CD4-positive, alpha-beta T cell (primary cell): ENCODE measurements around the gene TMPRSS9. TPM values are rescaled to one million over a fixed set of nuclear protein-coding genes. Genes with fewer than 3 reads are reported as not detected.

Experiments used
- ATAC-seq: fragments of 200-7000 bp; cut with Tn5 transposase; one replicate; pipeline ENCODE4 v1.10.0; 2022; ENCODE audit warnings: mild to moderate bottlenecking; ENCODE audit not compliant: poor library complexity
- CTCF ChIA-PET: fragments of 350-600 bp; sonication (Branson Sonifier 250); formaldehyde crosslinking; loops from one replicate; lab custom pipeline; 2021; ENCODE audit warnings: antibody characterized with exemption, inconsistent platforms; lab: Charles Lee
- POLR2A ChIA-PET: fragments of 350-600 bp; sonication (Branson Sonifier 250); formaldehyde crosslinking; loops from one replicate; lab custom pipeline; 2021; ENCODE audit warnings: antibody characterized with exemption, inconsistent platforms; lab: Charles Lee
- DNase-seq, 14 experiments: peaks; one replicate each; pipeline ENCODE4 v3.0.0-alpha.2; 2013 to 2020; ENCODE audit warnings: mixed read lengths in 2 of 14
- H3K27ac ChIP-seq, 2 donors: one replicate each; pipeline versions ENCODE4 v1.5.1 to v1.7.0; 2013; ENCODE audit warnings: low read length in 2 of 2, low read depth in 1 of 2, mild to moderate bottlenecking in 1 of 2
- H3K27me3 ChIP-seq, 2 experiments: 1 replicate in 1 of 2; 2 replicates in 1 of 2; pipeline versions ENCODE4 v1.6.1 to v1.7.0; 2013; ENCODE audit warnings: low read length in 2 of 2, control low read depth in 1 of 2, mild to moderate bottlenecking in 1 of 2, moderate library complexity in 1 of 2; ENCODE audit not compliant: insufficient read depth in 2 of 2, control insufficient read depth in 1 of 2
- H3K36me3 ChIP-seq: one replicate; pipeline ENCODE4 v1.6.1; 2013; ENCODE audit warnings: low read length, control low read depth; ENCODE audit not compliant: insufficient read depth
- H3K4me1 ChIP-seq: one replicate; pipeline ENCODE4 v1.6.1; 2013; ENCODE audit warnings: low read length, control low read depth; ENCODE audit not compliant: insufficient read depth
- H3K4me3 ChIP-seq: one replicate; pipeline ENCODE4 v1.5.1; 2013; ENCODE audit warnings: mild to moderate bottlenecking, low read length, moderate library complexity
- H3K9me3 ChIP-seq, 2 experiments: 1 replicate in 1 of 2; 2 replicates in 1 of 2; pipeline versions ENCODE4 v1.6.1 to v1.7.0; 2013; ENCODE audit warnings: low read length in 2 of 2, mild to moderate bottlenecking in 2 of 2, control low read depth in 1 of 2, moderate library complexity in 1 of 2; ENCODE audit not compliant: control insufficient read depth in 1 of 2, insufficient read depth in 1 of 2
- H3K27ac Mint-ChIP-seq: one replicate; pipeline ENCODE4 v1.8.0; 2020; ENCODE audit warnings: mixed read lengths
- H3K27me3 Mint-ChIP-seq: one replicate; pipeline ENCODE4 v1.8.0; 2021; ENCODE audit warnings: mixed read lengths
- H3K36me3 Mint-ChIP-seq: one replicate; pipeline ENCODE4 v1.8.0; 2021; ENCODE audit warnings: low read depth, mixed read lengths
- H3K4me1 Mint-ChIP-seq: one replicate; pipeline ENCODE4 v1.8.0; 2021; ENCODE audit warnings: low read depth, mixed read lengths
- H3K4me3 Mint-ChIP-seq: one replicate; pipeline ENCODE4 v1.8.0; 2020; ENCODE audit warnings: mild to moderate bottlenecking, mixed read lengths
- H3K9me3 Mint-ChIP-seq: one replicate; pipeline ENCODE4 v1.8.0; 2020; ENCODE audit warnings: mixed read lengths
- intact Hi-C, 2 experiments: fragments of 100-400 bp; cut with DNase I in 1 of 2; cut with micrococcal nuclease in 1 of 2; formaldehyde crosslinking; loops; one replicate each; pipeline versions ENCODE4 v1.15.1 to v1.9.0; 2023 to 2025; cut with DNase I, micrococcal nuclease
- polyA plus RNA-seq, 2 donors: library from polyadenylated mRNA; unstranded; fragments of 120-200 nt; gene quantifications; one replicate each; pipeline ENCODE4 v1.2.1, GENCODE V29; 2013
- total RNA-seq, 174 experiments: library from RNA in 2 of 174; stranded (reverse) in 2 of 174; gene quantifications; one replicate each; pipeline ENCODE4 v1.2.3 and lab custom pipeline; 2021 to 2026
- TF ChIP-seq, protein P1 (sequence below): fragments of 200-600 bp; IDR thresholded peaks from one replicate; pipeline ENCODE4 v1.8.0; 2022; ENCODE audit warnings: antibody characterized with exemption, mild to moderate bottlenecking

Gene TMPRSS9
- total RNA-seq (not detected), total RNA-seq (lab: John Stamatoyannopoulos, UW) (0 to 0.72 (median 0) reads per million in 172 experiments)
- polyA plus RNA-seq (2013, experiment 1 of 2): 0.11 TPM
- 0.37 TPM for polyA plus RNA-seq (2013, experiment 2 of 2)

DNA sequence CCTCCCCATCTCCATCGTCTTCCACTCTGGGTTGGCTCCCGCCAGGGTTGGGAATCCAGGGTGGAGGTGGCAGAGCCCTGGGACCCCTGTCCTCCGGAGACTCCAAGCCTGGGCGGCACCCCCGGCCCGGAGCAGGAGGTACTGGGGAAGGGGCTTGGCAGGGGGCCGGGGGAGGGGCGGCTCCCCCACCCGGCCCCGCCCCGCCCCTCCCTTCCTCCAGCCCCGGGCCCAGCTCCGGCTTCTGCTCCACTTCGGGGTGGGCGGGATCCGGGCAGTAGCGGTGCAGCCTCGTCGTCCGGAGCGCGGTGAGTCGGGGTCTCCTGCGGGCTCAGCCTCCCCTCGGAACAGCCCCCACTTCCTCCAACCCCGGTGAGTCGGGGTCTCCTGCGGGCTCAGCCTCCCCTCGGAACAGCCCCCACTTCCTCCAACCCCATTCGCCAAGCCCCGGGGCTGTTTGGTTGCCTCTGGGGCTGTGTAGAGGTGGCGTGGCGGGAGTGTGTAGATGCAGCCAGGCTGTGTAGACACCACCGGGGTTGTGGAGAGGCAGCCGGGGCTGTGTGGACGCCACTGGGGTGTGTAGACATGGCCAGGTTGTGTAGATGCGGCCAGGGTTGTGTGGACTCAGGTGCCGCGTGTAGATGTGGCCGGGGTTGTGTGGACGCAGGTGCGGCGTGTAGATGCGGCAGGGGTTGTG lies at the start of gene TMPRSS9:
Gene TMPRSS9 (plus strand): TSS at position 274 of the 694 bp plus-strand sequence. CDS start 29,521 bp downstream, outside the sequence.
- TF ChIP-seq, protein P1, sequence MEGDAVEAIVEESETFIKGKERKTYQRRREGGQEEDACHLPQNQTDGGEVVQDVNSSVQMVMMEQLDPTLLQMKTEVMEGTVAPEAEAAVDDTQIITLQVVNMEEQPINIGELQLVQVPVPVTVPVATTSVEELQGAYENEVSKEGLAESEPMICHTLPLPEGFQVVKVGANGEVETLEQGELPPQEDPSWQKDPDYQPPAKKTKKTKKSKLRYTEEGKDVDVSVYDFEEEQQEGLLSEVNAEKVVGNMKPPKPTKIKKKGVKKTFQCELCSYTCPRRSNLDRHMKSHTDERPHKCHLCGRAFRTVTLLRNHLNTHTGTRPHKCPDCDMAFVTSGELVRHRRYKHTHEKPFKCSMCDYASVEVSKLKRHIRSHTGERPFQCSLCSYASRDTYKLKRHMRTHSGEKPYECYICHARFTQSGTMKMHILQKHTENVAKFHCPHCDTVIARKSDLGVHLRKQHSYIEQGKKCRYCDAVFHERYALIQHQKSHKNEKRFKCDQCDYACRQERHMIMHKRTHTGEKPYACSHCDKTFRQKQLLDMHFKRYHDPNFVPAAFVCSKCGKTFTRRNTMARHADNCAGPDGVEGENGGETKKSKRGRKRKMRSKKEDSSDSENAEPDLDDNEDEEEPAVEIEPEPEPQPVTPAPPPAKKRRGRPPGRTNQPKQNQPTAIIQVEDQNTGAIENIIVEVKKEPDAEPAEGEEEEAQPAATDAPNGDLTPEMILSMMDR: no peak
- peaks cover 10% of the 10 kb centered on the region for H3K4me1 ChIP-seq
- DNase-seq (no peak), ATAC-seq (no peak)
- no peaks in the 10 kb centered on the region for H3K36me3 Mint-ChIP-seq
- peaks cover 12% of the 10 kb centered on the region for H3K27me3 Mint-ChIP-seq
- peaks cover 6% of the 10 kb centered on the region for H3K4me1 Mint-ChIP-seq
- H3K27ac ChIP-seq: no peak within 1 kb of the TSS
- peaks cover 0 to 8% of the 10 kb centered on the region in 2 experiments for H3K9me3 ChIP-seq
- POLR2A ChIA-PET: no interaction called here
- H3K27ac Mint-ChIP-seq: no peak within 1 kb of the TSS
- no peak within 1 kb of the TSS for H3K4me3 Mint-ChIP-seq
- no peaks in the 10 kb centered on the region for H3K9me3 Mint-ChIP-seq
- no peaks in the 10 kb centered on the region for H3K36me3 ChIP-seq
- peaks cover 16 to 19% of the 10 kb centered on the region in 2 experiments for H3K27me3 ChIP-seq
- CTCF ChIA-PET: no interaction called here
- intact Hi-C loops: no loop called here
- H3K4me3 ChIP-seq: no peak within 1 kb of the TSS

DNA sequence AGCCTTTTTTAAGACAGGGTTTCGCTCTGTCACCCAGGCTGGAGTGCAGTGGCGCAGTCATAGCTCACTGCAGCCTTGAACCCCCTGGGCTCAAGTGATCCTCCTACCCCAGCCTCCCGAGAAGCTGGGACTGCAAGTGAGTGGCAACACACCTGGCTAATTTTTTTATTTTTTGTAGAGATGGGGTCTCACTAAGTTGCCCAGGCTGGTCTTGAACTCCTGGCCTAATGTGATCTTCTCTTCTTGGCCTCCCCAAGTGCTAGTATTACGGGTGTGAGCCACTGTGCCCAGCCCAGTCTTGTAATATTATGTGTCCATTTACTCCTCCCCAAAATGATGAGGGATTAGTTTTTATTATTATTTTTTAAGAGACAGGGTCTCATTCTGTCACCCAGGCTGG lies 49.0 kb upstream of the TMPRSS9 start:
- ATAC-seq (no peak), DNase-seq (no peak)
- Mint-ChIP-seq H3K4me1 (peaks cover 5% of the 10 kb centered on the region), H3K36me3 (no peaks in the 10 kb centered on the region), H3K27ac (no peak overlapping the region), H3K27me3 (peaks cover 66% of the 10 kb centered on the region), H3K4me3 (no peak overlapping the region), H3K9me3 (peaks cover 6% of the 10 kb centered on the region)
- intact Hi-C loops: no loop called here
- ChIA-PET CTCF (no interaction called here), POLR2A (no interaction called here)
- peaks cover 56 to 66% of the 10 kb centered on the region in 2 experiments for H3K27me3 ChIP-seq
- peaks cover 16 to 46% of the 10 kb centered on the region in 2 experiments for H3K9me3 ChIP-seq
- H3K4me1 ChIP-seq: peaks cover 16% of the 10 kb centered on the region
- no peak overlapping the region for H3K27ac ChIP-seq
- TF ChIP-seq, protein P1: no peak
- H3K4me3 ChIP-seq: no peak overlapping the region
- H3K36me3 ChIP-seq: no peaks in the 10 kb centered on the region

DNA sequence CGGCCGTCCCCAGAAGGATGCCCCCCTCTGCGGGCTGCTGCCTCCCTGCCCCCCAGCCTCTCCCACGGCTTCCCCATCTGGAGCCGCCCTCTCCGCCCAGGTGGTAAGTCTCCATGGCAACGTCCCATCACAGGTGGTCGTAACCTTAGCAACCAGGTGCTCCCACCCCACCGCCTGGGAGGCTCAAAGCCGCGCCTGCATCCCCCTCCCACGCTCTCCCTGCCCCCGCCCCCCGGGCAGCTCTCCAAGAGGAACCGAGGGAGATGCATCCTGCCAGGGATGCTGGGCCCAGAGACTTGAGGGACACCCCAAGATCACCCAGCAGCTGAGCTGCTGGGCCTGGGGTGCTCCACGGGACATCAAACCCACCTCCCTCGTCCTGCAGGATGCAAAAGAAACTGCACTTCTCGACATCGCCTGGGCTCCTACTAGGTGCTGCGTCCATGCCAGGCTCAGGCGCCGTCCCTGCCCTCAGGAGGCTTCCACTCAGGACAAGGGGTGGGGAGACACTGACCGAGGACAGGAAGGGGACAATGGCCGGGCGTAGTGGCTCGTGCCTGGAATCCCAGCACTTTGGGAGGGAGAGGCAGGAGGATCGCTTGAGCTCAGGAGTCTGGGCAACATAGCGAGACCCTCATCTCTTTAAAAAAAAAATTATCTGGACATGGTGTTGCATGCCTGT lies 47.1 kb upstream of the TMPRSS9 start:
- intact Hi-C loops: no loop called here
- Mint-ChIP-seq H3K27me3 (peaks cover 57% of the 10 kb centered on the region), H3K4me1 (peaks cover 5% of the 10 kb centered on the region), H3K9me3 (peaks cover 6% of the 10 kb centered on the region), H3K27ac (no peak overlapping the region), H3K36me3 (no peaks in the 10 kb centered on the region), H3K4me3 (no peak overlapping the region)
- Histone ChIP-seq H3K27ac (no peak overlapping the region), H3K9me3 (peaks cover 16 to 37% of the 10 kb centered on the region in 2 experiments), H3K4me3 (no peak overlapping the region), H3K4me1 (peaks cover 13% of the 10 kb centered on the region), H3K27me3 (peaks cover 39 to 49% of the 10 kb centered on the region in 2 experiments), H3K36me3 (no peaks in the 10 kb centered on the region)
- POLR2A ChIA-PET: no interaction called here
- CTCF ChIA-PET: no interaction called here
- TF ChIP-seq, protein P1: no peak
- no peak for DNase-seq
- ATAC-seq: no peak
